Measurements from ENCODE around the gene STX2. TPM values are rescaled to one million over a fixed set of nuclear protein-coding genes. Genes with fewer than 3 reads are reported as not detected.

The STX2 gene
- total RNA-seq, 2 experiments from 2014 or later: 18.3 to 20.0 TPM

DNA sequence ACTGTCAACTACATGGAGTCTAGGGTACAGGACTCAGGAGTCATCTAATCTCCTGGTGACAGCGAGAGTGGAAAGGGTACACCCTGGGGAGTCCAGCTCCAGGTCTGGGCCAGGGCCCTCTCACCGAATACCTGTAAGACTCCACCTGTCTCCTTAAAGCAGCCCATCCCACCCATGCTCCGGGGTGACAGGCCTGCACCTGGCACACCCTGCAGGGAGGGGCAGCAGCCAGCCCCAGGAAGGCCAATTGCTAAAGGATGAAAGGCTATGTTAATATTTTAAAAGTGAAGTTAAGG, 45.5 kb downstream of the STX2 start:
- Histone ChIP-seq H3K36me3 (ENCODE audit: insufficient read depth, low read length) (peaks cover 29% of the 10 kb centered on the region), H3K4me3 (ENCODE audit: low read depth, low read length, poor library complexity, severe bottlenecking) (no peak overlapping the region), H2AFZ (ENCODE audit: low read length) (no peak overlapping the region), H4K20me1 (ENCODE audit: insufficient read depth, low read length) (no peaks in the 10 kb centered on the region), H3K79me2 (ENCODE audit: insufficient read depth, low read depth, low read length) (no peaks in the 10 kb centered on the region), H3K9me3 (ENCODE audit: low read length) (no peaks in the 10 kb centered on the region), H3K27ac (ENCODE audit: low read depth, low read length, poor library complexity, severe bottlenecking) (no peak overlapping the region), H3K4me2 (ENCODE audit: low read length) (no peak overlapping the region), H3K4me1 (ENCODE audit: insufficient read depth, low read length, poor library complexity, severe bottlenecking) (no peaks in the 10 kb centered on the region), H3K9me2 (ENCODE audit: insufficient read depth, low read length) (no peaks in the 10 kb centered on the region)
- intact Hi-C loops (cut with micrococcal nuclease; ENCODE audit: unreplicated experiment): no loop called here
- no TSS peak for BruUV-seq (replicated peaks)
- ChIA-PET POLR2A (interaction anchor here (1.2 kb wide), 1 partner anchor 46 kb away, joined by 3 read pairs; no protein-coding TSS in a partner anchor), CTCF (ENCODE audit: unreplicated experiment) (no interaction called here)
- DNase-seq (ENCODE audit: low spot score): no peak
- TF ChIP-seq EZH2phosphoT487 (IDR thresholded peaks at IDR 0.05; ENCODE audit: borderline replicate concordance, low read depth, low read length): no peak
- no peak for TF ChIP-seq CTCF (conservative IDR thresholded peaks at IDR 0.05; ENCODE audit: low read length)

DNA sequence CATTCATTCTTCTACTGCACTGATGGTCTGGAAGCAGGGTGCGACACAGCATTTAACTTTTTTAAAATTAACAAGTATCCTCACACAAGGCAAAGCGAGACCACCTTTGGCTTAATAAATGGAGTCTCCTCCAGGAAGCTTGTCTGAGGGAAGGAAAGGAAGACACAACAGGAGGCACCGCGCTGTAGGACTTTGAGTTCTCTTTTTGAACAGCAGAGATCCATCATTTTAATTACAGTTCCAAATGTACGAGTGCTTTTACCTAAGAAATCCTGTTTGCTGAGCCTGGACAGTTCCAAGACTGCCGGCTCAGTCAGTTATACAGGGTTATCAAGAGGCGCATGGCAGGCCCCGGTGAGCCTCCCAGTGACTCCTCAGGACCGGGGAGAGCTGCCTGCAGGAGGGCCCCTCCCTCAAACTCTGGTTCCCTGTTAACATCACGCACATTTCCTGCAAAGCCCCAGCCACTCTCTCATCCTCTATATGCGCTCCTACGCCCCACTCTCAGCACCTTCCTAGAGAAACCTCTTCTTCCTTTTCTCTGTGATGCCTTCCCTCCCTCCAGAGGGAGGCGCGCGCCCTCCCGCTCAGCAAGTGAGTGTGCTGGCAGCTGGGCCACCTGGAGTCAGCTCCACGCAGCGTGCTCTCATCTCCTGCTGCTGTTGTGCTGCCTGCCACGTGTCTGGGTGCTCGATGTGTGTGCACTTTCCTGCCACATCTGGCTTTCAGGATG, 46.1 kb downstream of the STX2 start:
- intact Hi-C loops (cut with micrococcal nuclease; ENCODE audit: unreplicated experiment): no loop called here
- no TSS peak for BruUV-seq (replicated peaks)
- Histone ChIP-seq H3K79me2 (ENCODE audit: insufficient read depth, low read depth, low read length) (no peaks in the 10 kb centered on the region), H4K20me1 (ENCODE audit: insufficient read depth, low read length) (no peaks in the 10 kb centered on the region), H3K4me3 (ENCODE audit: low read depth, low read length, poor library complexity, severe bottlenecking) (no peak overlapping the region), H3K4me1 (ENCODE audit: insufficient read depth, low read length, poor library complexity, severe bottlenecking) (no peaks in the 10 kb centered on the region), H3K36me3 (ENCODE audit: insufficient read depth, low read length) (peaks cover 28% of the 10 kb centered on the region), H2AFZ (ENCODE audit: low read length) (no peak overlapping the region), H3K4me2 (ENCODE audit: low read length) (no peak overlapping the region), H3K9me3 (ENCODE audit: low read length) (no peaks in the 10 kb centered on the region), H3K27ac (ENCODE audit: low read depth, low read length, poor library complexity, severe bottlenecking) (no peak overlapping the region), H3K9me2 (ENCODE audit: insufficient read depth, low read length) (no peaks in the 10 kb centered on the region)
- DNase-seq (ENCODE audit: low spot score): no peak
- POLR2A ChIA-PET: interaction anchor here (1.2 kb wide), 1 partner anchor 46 kb away, joined by 3 read pairs; no protein-coding TSS in a partner anchor
- TF ChIP-seq EZH2phosphoT487 (IDR thresholded peaks at IDR 0.05; ENCODE audit: borderline replicate concordance, low read depth, low read length): no peak
- no peak for TF ChIP-seq CTCF (conservative IDR thresholded peaks at IDR 0.05; ENCODE audit: low read length)
- CTCF ChIA-PET (ENCODE audit: unreplicated experiment): no interaction called here

DNA sequence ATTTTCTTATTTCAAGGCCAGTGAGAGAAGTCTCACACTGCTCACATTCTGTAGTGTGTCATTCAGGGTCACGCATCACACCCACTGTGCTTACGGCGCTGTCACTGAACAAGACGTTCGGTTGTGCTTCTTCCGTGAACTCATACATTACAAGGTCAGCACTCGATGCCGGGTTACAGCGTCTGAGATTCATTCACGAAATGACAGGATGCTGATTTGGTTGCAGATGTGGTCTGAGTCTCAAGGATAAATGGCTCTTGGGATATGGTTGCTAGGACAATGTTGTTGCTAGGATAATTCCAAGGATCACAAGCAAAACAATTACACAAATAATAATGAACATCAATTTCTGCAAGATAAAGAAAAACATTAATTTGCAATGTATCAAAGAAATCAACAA, 47.4 kb downstream of the STX2 start:
- TF ChIP-seq CTCF (conservative IDR thresholded peaks at IDR 0.05; ENCODE audit: low read length) (no peak), EZH2phosphoT487 (IDR thresholded peaks at IDR 0.05; ENCODE audit: borderline replicate concordance, low read depth, low read length) (no peak)
- intact Hi-C loops (cut with micrococcal nuclease; ENCODE audit: unreplicated experiment): no loop called here

More for the DNA sequence above, 47.4 kb downstream of the STX2 start:
- Histone ChIP-seq H2AFZ (ENCODE audit: low read length) (no peak overlapping the region), H3K4me1 (ENCODE audit: insufficient read depth, low read length, poor library complexity, severe bottlenecking) (no peaks in the 10 kb centered on the region), H3K79me2 (ENCODE audit: insufficient read depth, low read depth, low read length) (no peaks in the 10 kb centered on the region), H4K20me1 (ENCODE audit: insufficient read depth, low read length) (no peaks in the 10 kb centered on the region), H3K4me2 (ENCODE audit: low read length) (no peak overlapping the region), H3K36me3 (ENCODE audit: insufficient read depth, low read length) (peaks cover 16% of the 10 kb centered on the region), H3K9me2 (ENCODE audit: insufficient read depth, low read length) (no peaks in the 10 kb centered on the region), H3K4me3 (ENCODE audit: low read depth, low read length, poor library complexity, severe bottlenecking) (no peak overlapping the region), H3K9me3 (ENCODE audit: low read length) (no peaks in the 10 kb centered on the region), H3K27ac (ENCODE audit: low read depth, low read length, poor library complexity, severe bottlenecking) (no peak overlapping the region)
- no TSS peak for BruUV-seq (replicated peaks)
- CTCF ChIA-PET (ENCODE audit: unreplicated experiment): no interaction called here
- no peak for DNase-seq (ENCODE audit: low spot score)
- POLR2A ChIA-PET: no interaction called here

Measured in OCI-LY7 (cell line).